T1000 (cell line): Measurements from ENCODE around the gene CACNA1G.

Experiments
- DNase-seq: peaks from one replicate; lab custom pipeline; 2025; ENCODE audit warnings: mixed read lengths; lab: John Stamatoyannopoulos, UW

The CACNA1G gene

DNA sequence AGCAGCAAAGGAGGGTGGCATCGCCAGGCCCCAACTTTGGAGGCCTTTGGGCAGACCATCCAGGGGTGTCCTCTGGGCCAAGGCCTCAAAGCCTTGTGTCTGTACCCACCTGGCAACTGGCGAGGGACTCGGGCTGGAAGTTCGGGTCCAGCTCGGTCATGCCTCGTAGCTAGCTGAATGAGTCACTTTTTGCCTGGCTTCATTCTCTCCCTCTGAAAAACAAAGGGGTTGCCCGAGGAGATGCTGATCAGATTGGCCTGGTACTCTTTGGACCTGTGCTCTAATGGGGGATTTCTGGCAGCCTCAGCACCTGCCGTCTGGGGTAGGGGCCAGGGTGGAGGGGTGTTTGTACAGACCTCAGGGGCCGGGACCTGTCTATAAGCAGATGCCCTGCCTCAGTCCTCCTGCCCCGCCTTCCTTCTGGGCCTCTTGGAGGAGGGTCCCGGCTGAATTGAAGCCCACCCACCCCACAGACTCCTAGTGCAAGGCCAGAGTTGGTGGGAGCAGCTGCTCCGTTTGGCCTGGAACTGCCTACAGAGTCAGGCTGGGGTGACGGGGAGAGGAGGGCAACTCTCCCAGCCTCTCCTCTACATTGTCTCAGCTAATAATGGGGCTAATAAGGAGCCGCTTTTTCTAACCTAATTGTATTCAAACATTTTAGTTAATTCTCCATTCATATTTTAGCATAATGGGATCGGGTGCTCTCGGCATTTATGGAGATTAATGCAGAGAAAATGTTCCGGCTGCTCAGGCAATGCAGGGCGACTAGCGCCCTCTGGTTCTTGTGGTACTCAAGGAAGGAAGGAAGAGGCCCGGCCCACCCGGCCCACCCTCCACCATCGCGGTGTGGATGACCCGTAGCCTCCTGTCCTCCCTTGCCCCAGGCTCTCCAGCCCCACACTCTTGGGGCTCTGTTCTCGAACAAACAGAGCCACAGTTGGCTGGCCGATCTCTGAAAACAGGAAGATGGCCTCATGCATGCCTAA is 52.8 kb downstream of the CACNA1G start:
- no peak for DNase-seq

DNA sequence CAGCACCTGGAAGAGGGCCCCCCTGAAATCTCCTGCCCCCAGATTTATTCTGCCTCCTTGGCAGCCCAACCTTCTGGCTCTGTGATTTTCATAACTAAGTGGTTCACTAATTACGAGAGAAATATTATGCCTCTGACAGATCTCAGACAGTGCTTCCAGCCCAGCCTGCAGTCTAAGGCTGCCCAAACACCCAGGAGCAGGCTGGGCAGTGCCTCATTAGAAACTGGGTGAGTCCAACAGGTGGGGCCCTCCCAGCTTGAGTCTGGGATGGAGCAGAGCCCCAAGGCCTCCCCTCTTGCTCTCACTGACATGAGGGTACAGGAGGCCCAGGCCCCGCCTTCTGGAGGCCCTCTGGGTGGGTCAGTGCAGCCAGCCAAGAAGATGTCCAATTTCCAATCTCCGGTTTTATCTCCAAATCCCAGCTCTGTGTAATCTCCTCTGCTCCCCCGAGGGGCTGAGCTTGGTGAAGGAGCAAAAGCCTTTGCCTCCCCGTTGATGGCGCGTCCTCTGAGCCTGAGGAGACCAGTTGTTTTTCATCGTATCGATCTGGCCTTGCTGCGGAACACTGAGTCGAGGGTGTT is 54.0 kb downstream of the CACNA1G start:
- no peak for DNase-seq

DNA sequence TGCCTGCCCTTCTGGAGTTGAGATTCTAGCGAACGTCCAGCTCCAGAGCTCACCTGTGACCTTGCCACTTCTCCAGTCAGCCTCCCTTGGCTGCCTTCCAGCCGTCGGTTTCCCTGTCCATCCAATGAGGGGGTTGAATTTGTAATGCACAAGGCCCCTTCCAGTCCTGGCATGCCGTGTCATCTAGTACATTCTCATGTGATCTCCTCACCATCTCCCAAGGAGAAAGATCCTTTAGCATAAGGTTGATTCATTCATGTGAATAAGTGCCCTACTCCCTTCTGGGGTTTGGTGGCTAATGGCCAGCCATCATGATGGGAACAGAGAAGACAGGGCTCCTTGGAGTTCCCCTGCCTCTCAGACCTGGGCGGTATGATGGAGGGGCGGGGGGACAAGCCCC is 55.3 kb downstream of the CACNA1G start:
- DNase-seq, result no peak

DNA sequence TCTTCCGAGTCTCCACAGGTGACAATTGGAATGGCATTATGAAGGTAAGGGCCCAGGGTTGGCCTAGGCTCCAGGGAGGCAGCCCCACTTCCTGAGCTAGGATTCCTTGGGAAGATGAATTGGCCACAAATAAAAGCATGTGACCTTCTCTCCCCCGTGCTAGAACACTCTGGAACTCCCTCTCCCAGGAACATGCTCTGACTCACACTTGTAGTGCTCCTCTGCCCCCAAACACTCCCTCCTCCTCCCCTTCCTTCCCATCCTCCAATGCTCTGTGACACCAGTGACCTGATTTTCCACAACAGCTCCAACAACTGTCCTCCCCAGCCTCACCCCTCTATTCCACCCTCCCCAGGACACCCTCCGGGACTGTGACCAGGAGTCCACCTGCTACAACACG is 57.8 kb downstream of the CACNA1G start:
- no peak for DNase-seq

DNA sequence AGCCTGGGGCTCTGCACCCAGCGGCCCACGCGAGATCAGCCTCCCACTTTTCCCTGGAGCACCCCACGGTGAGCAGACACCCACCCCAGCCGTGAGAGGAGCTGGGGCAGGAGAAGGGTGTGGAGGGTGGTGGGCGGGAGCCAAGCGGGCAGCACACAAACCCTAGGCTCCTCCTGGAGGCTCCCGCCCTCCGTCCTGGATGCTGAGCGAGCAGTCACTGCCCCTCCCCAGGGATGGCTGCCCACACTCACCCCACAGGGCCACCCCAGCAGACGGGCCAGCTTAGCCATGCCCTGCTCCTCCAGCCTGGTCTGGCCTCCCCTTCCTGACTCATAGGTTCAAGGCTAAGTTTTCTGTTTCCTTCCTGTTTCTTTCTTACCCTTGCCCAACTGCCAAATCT is 58.4 kb downstream of the CACNA1G start:
- no peak for DNase-seq

DNA sequence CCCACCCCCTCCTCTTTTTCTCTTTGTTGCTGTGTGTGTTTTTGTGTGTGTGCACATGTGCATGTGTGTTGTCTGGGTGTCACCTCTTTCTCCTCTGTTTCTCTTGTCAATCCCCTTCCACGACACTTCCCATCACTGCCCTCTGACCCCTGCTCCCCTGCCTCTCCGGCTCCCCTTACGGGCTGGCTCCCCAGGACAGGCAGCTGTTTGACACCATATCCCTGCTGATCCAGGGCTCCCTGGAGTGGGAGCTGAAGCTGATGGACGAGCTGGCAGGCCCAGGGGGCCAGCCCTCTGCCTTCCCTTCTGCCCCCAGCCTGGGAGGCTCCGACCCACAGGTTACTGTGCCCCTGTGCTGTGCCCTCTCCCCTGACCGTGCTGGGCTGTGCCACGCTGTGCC is 59.0 kb downstream of the CACNA1G start:
- no peak for DNase-seq

DNA sequence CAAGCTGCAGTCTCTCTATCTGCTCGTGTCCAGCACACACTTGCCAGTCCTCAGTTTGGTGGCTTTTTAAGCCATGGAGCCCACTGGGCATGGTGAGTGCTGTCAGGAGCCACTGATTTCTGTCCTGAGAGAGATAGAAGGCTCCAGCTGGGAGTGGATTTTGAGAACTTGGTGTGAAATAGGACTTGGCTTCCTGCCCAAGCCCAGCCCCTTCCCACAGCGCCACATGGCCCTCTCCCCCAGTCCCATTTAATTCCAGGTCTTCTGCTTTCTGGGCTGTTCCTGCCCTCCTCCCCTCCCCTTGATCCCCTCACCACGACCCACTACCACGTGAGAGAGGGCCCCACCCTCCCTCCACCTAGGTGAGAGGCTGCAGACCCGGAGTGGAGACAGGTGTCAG is 59.7 kb downstream of the CACNA1G start:
- DNase-seq, result no peak

DNA sequence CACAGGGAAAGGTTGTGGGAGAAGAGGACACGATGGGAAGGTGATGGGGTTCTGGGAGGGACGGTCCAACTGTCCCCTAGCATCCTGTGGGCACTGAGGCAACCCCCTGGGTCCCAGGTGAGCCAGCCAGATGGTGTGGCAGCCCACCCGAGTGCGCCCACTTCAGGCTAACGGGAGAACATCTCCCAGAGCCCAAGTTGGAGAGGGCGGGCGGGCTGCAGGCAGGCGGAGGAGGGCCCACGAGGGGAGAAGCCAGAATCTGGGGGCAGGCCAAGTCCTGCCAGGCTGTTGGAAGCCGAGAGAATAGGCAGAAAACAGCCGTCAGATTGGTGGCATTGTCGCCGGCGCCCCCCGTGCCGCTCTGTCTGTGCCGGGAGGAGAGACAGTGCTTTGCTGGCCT is 60.3 kb downstream of the CACNA1G start:
- no peak for DNase-seq

DNA sequence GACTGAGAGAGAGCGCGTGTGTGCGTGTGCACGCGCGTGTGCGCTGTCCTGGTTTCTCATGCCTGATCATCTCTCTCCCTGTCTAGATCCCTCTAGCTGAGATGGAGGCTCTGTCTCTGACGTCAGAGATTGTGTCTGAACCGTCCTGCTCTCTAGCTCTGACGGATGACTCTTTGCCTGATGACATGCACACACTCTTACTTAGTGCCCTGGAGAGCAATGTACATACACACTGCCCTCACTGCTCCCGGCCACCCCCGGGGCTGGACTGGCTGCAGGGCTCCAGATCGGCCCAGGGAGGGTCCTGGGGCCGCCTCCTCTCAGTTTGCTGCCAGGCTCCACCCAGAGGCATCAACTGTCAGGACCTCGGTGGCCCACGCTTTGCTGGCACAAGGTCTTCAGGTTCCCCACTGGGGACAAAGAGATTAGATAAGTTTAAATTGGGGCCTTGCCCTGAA is 61.1 kb downstream of the CACNA1G start:
- no peak for DNase-seq

DNA sequence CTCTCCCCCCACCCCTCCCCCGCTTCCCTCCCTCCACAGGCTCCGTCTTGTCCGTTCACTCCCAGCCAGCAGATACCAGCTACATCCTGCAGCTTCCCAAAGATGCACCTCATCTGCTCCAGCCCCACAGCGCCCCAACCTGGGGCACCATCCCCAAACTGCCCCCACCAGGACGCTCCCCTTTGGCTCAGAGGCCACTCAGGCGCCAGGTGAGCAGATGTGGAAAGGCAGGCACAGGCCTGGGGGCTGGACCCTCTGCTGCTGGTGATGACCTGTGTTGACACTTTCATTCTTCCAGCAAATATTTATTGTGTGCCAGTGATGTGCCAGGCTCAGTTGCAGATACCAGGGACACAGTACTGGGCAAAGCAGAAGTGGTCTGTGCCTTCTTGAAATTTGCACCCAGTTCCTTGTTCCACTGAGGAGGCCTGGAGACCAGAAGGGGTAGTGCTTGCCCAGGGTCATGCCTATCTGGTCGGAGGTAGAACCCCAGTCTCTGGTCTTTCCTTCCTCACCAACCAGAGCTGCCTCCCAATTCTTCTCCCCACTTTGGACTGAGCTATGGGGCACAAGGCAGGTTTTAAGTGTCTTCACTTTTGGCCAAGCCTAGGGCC is 63.9 kb downstream of the CACNA1G start:
- no peak for DNase-seq

DNA sequence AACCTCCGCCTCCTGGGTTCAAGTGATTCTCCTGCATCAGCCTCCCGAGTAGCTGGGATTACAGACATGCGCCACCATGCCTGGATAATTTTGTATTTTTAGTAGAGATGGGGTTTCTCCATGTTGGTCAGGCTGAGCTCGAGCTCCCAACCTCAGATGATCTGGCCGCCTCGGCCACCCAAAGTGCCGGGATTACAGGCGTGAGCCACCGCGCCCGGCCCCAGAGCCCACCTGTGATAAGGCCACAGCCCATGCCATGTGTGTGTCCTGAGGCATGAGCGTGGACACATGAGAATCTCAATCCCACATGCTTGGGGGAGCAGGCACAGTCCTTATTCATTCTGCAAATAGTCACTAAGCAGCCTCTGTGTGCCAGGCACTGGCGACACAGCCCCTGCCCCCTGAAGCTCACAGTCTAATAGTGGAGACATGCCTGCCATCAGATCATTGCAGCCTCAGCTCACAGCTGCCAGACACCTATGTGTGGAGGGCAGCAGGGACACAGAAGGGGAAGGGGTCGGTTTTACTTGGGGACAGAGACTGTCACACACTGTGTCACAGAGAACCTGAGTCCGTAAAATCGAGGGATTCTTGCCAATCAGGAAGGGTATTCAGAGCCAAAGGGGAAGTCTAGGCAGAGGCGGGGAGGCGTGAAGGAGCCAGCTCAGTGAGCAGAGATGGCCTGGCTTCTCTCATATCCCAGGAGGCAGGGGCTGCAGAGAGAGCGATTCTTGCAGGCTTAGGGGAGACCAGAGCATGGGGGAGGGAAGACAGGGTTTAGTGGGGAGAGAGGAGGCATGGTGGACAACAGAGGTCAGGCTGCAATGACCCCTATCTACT is 64.7 kb downstream of the CACNA1G start:
- DNase-seq, result no peak

DNA sequence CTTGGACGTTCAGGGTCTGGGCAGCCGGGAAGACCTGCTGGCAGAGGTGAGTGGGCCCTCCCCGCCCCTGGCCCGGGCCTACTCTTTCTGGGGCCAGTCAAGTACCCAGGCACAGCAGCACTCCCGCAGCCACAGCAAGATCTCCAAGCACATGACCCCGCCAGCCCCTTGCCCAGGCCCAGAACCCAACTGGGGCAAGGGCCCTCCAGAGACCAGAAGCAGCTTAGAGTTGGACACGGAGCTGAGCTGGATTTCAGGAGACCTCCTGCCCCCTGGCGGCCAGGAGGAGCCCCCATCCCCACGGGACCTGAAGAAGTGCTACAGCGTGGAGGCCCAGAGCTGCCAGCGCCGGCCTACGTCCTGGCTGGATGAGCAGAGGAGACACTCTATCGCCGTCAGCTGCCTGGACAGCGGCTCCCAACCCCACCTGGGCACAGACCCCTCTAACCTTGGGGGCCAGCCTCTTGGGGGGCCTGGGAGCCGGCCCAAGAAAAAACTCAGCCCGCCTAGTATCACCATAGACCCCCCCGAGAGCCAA is 65.6 kb downstream of the CACNA1G start:
- DNase-seq, result peak; percentile 24

DNA sequence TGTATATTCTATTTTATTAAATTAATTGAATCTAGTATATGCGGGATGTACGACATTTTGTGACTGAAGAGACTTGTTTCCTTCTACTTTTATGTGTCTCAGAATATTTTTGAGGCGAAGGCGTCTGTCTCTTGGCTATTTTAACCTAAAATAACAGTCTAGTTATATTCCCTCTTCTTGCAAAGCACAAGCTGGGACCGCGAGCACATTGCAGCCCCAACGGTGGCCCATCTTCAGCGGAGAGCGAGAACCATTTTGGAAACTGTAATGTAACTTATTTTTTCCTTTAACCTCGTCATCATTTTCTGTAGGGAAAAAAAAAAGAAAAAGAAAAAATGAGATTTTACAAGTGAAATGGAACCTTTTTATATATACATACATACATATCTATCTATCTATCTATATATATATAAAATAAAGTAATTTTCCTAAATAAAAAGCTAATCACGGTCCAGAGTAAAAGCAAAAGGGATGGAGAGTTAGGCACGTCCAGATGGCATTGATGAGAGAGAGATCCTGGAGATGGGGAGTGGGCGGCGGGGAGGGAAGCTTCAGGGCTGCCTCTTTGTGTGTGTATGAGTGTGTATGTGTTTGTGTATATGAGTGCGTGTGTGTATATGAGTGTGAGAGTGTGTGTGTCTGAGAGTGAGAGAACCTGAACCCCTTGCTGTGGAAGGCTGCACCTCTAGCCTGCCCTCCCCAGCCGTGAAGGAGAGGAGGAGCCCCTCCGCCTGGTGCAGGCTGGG is 66.7 kb downstream of the CACNA1G start:
- DNase-seq, result no peak

DNA sequence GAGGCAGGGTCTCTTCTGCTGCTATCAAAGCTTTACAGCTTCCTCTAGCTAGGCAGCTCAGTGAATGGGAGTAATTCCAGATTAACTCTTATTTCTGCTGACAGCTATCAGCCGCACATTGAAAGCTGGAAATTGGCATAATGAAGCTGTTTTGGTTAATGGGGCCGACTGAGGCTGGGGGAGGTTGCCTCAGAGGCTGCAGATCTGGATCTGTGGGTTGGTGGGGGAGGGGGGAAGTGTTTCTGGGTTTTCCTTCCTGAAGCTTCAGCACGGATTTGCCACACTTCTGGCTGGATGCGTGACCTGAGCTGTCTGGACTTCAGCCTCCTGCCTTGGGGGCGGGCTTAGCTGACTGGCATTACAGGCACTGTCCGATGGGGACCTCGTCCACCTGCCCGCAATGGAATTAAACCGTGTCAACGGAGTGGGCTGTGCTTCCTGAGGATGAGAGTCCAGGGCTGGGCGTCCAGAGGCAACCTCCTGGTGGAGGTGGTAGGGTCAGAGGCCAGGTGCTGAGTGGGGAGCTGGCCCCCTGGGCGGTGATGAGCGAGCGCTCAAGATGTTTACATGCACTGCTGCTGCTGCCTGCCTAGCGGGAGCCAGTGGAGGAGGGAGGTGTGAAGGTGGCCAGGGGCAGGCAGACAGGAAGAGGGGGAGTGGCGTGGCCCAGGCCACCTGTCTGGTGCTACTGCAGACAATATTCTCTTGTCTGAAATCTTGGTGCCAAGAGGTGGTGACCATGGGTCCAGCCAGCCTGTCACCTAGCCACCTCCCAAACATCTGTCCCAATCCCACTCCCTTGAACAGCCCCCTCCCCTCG is 67.5 kb downstream of the CACNA1G start:
- DNase-seq, result no peak

DNA sequence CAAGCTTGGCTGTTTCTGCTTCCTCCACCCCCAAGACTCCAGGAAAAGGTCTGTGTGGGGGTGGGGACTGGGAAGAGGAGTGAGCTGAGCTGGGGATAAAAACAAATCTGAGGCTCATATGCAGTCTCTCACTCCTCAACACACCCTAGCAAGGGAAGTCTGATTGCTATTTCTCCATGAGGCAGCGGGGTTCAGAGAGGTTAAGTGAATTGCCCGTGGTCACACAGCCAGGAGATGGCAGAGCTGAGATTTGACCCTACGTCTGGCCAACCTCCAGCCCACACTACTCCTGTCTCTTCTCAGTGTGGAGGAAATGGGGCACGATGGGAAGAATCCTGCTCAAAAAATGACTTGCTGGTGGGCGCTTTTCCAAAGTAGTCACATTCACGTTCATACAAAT is 69.4 kb downstream of the CACNA1G start:
- DNase-seq, result no peak

DNA sequence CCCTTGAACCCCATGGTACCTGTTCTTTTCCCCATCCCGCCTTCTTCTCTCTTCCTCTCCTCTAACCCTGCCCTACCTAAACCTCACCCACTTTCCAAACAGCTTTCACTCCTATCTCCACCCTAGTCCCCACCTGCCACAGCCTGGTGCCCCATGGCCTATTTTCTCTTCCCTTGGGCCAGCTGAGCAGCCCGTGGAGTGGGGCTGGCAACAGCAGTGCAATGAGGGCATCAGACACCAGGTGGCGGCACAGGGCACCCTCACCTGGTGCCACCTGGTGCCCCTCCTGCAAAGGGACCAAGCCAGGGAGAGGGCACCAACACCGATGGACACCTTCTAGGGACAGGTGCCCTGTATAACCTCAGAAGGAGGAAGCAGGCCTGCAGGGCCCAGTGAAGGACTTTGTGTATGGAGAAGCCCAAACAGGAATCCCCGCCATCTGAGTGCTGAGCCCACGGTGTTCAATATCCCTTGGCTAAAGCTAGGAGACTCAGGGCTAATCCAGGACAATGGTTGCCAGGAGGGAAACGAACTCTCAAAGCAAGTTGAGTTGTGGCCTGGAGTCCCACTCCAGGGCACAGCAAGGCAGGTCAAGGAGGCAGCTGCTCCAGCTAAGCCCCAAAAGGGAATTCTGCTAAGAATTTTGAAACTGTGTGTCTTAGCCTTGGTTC is 70.1 kb downstream of the CACNA1G start:
- DNase-seq, result peak; percentile 39

DNA sequence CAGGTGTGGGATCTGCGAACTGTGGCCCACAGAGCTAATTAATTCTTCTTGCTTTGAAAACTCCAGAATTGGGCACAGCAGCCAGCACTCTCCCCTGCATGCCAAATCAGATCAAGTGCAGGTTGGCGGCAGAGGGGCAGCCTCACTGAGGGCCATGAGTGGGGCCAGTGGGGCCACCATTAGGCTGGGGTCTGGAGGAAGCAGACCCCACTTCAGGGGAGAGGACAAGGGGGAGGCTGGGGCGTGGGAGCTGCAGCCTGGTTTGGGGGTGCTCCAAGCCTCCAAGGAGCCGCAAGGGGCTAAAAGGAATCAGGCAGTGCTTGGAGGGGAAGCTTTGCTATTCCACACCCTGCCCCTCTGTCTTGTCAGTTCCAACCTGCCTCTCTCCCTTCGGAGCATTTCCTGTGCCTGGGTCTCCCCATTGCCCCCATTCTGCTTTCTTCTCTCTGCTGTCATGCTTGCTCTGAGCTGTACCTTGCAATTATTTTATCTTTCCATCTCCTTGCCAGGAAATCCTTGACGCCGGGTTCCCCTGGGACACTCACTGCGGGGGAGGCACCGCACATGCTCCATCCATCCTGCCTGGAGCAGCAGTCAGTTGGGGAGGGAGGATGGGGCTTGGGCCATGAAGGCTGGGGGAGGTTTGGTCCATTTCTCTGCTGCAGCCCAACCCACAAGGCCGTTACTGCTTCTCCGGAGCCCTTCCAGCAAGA is 70.8 kb downstream of the CACNA1G start:
- DNase-seq, result no peak

DNA sequence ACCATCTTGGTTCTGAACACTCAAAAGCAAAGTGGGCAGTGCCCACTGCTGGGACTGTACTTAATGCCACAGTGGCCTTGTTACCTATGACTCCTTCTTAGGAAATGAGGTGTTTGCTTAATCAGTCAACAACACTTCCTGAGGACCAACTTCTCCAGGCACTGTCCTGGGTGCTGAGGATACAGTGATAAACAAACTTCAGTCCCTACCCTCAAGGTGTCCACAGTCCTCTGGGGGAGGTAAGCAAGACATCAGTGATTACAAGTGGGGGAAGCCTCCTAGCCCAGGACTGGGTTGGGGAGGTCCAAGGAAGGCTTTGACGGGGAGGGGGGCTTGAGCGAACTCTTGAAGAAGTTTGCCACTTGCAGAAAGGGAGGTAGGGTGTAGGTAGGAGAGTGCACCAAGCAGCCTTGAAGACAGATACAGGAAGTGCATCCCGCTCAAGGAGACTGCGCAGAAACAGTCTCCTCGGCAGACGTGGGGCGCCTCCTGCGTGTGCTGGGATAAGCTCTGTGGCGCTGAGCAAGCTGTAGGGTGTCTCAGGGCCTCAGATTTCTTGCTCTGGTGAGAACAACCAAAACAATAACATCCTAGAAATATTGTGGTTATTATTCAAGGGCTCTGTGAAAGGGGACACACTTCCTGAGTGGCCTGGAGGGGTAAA is 71.5 kb downstream of the CACNA1G start:
- DNase-seq, result no peak
